Esophagus (tissue), 2 donors: ENCODE results near the gene PODXL2. TPM values are rescaled to one million over a fixed set of nuclear protein-coding genes. Genes with fewer than 3 reads are reported as not detected.

Experiments
- H3K27ac ChIP-seq, 2 donors: one replicate each; pipeline ENCODE4 v1.5.1; 2013; ENCODE audit warnings: low read depth in 2 of 2, mild to moderate bottlenecking in 2 of 2, inconsistent platforms in 1 of 2, low read length in 1 of 2, moderate library complexity in 1 of 2
- H3K27me3 ChIP-seq, 2 donors: one replicate each; pipeline ENCODE4 v1.6.1; 2013; ENCODE audit warnings: low read length in 2 of 2, control low read depth in 1 of 2, mild to moderate bottlenecking in 1 of 2; ENCODE audit not compliant: insufficient read depth in 2 of 2, control insufficient read depth in 1 of 2
- H3K36me3 ChIP-seq, 2 donors: one replicate each; pipeline ENCODE4 v1.6.1; 2013; ENCODE audit warnings: low read length in 1 of 2; ENCODE audit not compliant: control insufficient read depth in 2 of 2, insufficient read depth in 2 of 2
- H3K4me1 ChIP-seq, 2 donors: one replicate each; pipeline ENCODE4 v1.6.1; 2013; ENCODE audit warnings: low read length in 1 of 2; ENCODE audit not compliant: control insufficient read depth in 2 of 2, insufficient read depth in 2 of 2
- H3K4me3 ChIP-seq, 2 donors: one replicate each; pipeline ENCODE4 v1.5.1; 2013; ENCODE audit warnings: low read length in 2 of 2, mild to moderate bottlenecking in 2 of 2, low read depth in 1 of 2, moderate library complexity in 1 of 2
- H3K9me3 ChIP-seq, 2 donors: one replicate each; pipeline ENCODE4 v1.6.1; 2013; ENCODE audit warnings: mild to moderate bottlenecking in 2 of 2, low read depth in 1 of 2, low read length in 1 of 2, moderate library complexity in 1 of 2; ENCODE audit not compliant: control insufficient read depth in 2 of 2, insufficient read depth in 1 of 2
- WGBS, 2 donors: extraction: QIAGEN DNeasy Blood & Tissue Kit; methylation state at CpG; one replicate each; pipeline ENCODE4 v1.1.7; 2013; 5-methylcytosine and 5-hydroxymethylcytosine counted together
- polyA plus RNA-seq, 2 donors: library from polyadenylated mRNA; stranded (reverse); fragments of 200-250 nt; gene quantifications; one replicate each; pipeline ENCODE4 v1.2.3, GENCODE V29; 2013
- donor health status: healthy with polysubstance abuse.
- donor health status: Bipolar disorder and iron deficiency.

Gene PODXL2
- polyA plus RNA-seq, 2 donors = 2.5 to 3.6 TPM

DNA sequence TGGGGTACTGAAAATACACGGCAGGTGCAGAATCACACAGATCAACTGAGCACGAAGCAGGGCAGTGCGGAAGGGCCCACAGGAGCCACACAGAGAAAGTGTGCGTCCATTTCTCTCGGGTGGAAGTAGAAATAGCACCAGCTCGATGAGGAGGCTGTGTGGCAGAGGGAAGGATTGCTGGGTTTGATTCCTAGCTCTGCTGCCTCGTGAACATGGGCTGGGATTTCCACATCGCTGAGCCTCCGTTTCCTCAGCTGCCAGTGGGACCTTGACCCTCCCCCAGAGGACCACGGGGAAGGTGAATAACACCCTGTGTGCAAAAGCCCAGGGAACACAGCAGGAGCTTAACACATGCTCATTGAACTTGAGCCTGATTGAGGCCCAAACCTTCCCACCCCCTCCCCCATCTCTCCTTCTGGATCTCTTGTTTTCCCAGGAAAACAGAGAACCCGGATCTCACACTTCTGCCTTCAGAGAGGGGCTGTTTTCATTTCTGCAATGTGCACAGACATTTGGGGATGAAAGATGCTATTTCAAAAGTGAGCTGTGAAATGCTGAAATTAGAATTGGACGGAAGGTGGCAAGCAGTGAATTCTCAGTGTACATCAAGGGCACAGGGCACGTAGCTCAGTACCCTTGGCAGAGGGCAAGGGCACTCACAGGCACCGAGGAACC, 82.2 kb downstream of the PODXL2 start:
- Histone ChIP-seq H3K4me3 (no peak overlapping the region), H3K36me3 (peaks cover 10 to 16% of the 10 kb centered on the region in 2 donors), H3K9me3 (no peaks in the 10 kb centered on the region), H3K27ac (peak overlapping the region in 1 of 2 donors; percentile 53), H3K27me3 (no peaks in the 10 kb centered on the region), H3K4me1 (peaks cover 0 to 2% of the 10 kb centered on the region in 2 donors)
- 78 to 80% methylated on average over 14 of the region's 14 CpGs for WGBS, 2 donors

GRCh38 chr3:127711896-127712295, 82.9 kb downstream of the PODXL2 start:
- Histone ChIP-seq H3K4me3 (no peak overlapping the region), H3K36me3 (peaks cover 10 to 14% of the 10 kb centered on the region in 2 donors), H3K27ac (no peak overlapping the region), H3K9me3 (no peaks in the 10 kb centered on the region), H3K27me3 (no peaks in the 10 kb centered on the region), H3K4me1 (peaks cover 0 to 2% of the 10 kb centered on the region in 2 donors)
- WGBS, 2 donors = 90 to 93% methylated on average over 14 of the region's 14 CpGs

DNA sequence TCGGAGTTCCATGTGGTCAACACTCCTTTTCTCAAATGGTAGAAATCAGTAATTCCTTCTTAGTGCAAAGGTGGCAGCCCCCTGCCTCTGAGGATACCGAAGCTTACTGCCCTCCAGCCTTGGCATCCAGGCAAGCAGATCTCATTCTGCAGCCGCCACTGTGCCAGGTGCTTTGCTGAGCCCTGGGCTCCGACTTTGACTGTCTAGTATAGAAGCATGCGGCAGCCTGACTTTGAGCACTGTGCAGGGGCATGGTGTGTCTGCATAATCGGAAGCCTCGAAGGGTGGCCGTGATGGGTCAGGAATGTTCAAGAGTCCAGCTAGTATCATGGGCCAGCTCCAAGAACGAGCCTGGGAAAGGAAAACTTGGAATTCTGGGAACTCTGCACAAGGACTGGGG, 83.5 kb downstream of the PODXL2 start:
- Histone ChIP-seq H3K36me3 (peaks cover 10 to 14% of the 10 kb centered on the region in 2 donors), H3K27me3 (no peaks in the 10 kb centered on the region), H3K4me1 (peaks cover 0 to 2% of the 10 kb centered on the region in 2 donors), H3K9me3 (no peaks in the 10 kb centered on the region), H3K4me3 (no peak overlapping the region), H3K27ac (no peak overlapping the region)
- 77 to 81% methylated on average over 9 of the region's 9 CpGs for WGBS, 2 donors

DNA sequence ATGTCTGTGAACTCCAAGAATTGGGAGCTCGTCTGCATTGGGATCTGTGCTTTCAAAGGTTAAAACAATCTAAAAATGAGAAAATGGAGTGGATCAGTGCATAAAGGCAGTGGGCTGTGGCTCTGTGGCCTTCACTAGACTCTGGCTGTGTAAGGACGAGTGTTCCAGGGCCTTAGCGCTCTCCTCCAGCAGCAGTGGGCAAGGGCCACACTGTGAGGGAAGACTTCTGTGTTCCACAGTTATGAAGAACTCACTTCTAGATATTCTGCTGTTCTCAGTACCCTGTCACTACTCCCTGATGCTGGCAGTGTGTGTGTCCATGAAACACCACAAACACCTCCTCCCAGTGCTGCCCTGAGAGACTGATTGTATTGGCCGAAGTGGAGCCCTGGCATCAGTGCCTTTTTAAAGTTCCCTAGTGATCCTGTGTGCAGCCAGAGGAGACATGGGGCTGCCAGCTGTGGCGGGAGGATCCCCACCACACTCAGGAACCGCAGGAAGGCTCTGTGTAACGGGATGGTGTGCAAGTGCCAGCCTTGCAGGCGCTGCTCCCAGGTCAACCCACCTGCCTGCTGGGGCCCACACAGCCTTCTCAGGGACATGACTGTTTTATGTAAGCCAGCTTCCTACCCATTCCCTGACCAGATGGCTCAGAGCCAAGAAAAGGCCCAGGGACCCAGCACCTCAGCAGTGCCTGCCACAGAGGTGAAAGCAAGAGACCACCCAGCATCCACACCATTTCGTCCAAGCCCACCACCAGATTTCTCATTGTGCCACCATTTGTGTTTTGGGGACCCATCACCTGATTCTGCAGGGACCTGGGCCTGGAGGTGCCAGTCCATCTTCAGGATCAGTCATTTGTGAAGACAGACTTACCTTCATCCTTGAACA, 84.1 kb downstream of the PODXL2 start:
- Histone ChIP-seq H3K4me1 (peaks cover 0 to 2% of the 10 kb centered on the region in 2 donors), H3K36me3 (peaks cover 10 to 14% of the 10 kb centered on the region in 2 donors), H3K9me3 (no peaks in the 10 kb centered on the region), H3K27ac (peak overlapping the region in 1 of 2 donors; percentile 16), H3K4me3 (no peak overlapping the region), H3K27me3 (no peaks in the 10 kb centered on the region)
- WGBS, 2 donors = 75 to 77% methylated on average over 9 of the region's 9 CpGs

DNA sequence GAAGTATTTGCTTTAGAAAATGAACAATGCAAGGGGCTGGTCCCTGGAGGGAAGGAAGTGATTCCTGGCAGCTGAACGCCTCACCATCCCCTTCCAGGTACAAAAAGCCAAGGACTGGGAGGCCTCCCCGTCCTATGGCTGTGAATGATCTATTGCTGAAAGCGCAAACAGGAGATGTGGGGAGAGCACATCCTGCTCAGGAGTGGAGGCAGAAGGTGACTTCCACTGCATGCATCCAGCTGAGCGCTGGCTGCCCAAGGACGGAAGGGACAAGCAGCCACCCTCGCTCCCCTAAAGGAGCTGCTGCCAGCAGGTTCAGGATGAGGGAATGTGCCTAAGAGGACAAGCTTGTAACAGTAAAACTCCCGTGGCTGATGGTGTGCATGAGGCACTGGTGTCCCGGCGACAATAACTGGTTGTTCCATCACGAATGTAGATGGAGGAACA, 85.2 kb downstream of the PODXL2 start:
- 60 to 66% methylated on average over 10 of the region's 10 CpGs for WGBS, 2 donors
- Histone ChIP-seq H3K36me3 (peaks cover 10 to 17% of the 10 kb centered on the region in 2 donors), H3K4me3 (no peak overlapping the region)

DNA sequence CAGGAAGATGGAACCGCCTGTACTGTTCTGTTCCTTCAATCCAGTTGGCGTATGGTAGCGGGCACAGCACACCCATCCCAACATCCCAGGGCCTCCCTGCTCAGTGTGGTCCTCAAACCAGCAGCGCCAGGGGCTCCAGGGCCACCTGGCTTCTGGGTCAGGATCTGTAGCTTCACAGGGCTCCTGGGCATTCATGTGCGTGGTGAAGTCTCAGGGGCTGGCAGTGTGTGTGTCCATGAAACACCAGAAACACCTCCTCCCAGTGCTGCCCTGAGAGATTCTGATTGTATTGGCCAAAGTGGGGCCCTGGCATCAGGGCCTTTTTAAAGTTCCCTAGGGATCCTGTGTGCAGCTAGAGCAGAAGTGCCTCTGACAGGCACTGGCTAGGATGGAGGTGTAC, 85.9 kb downstream of the PODXL2 start:
- Histone ChIP-seq H3K4me1 (peaks cover 0 to 2% of the 10 kb centered on the region in 2 donors), H3K9me3 (no peaks in the 10 kb centered on the region), H3K27ac (no peak overlapping the region), H3K27me3 (no peaks in the 10 kb centered on the region), H3K36me3 (peaks cover 10 to 21% of the 10 kb centered on the region in 2 donors), H3K4me3 (no peak overlapping the region)
- WGBS, 2 donors = 94 to 98% methylated on average over 5 of the region's 5 CpGs

More for the DNA sequence above, 85.2 kb downstream of the PODXL2 start:
- no peak overlapping the region for H3K27ac ChIP-seq
- peaks cover 0 to 2% of the 10 kb centered on the region in 2 donors for H3K4me1 ChIP-seq
- no peaks in the 10 kb centered on the region for H3K27me3 ChIP-seq
- H3K9me3 ChIP-seq = no peaks in the 10 kb centered on the region

- WGBS, 2 donors = 63 to 69% methylated on average over 8 of the region's 8 CpGs
- peaks cover 0 to under 1% of the 10 kb centered on the region in 2 donors for H3K4me1 ChIP-seq
- no peak overlapping the region for H3K4me3 ChIP-seq
- H3K27me3 ChIP-seq = no peaks in the 10 kb centered on the region
- peaks cover 10 to 21% of the 10 kb centered on the region in 2 donors for H3K36me3 ChIP-seq
- no peaks in the 10 kb centered on the region for H3K9me3 ChIP-seq
- H3K27ac ChIP-seq = no peak overlapping the region
Observed at GRCh38 chr3:127715532-127715931, 86.5 kb downstream of the PODXL2 start.

DNA sequence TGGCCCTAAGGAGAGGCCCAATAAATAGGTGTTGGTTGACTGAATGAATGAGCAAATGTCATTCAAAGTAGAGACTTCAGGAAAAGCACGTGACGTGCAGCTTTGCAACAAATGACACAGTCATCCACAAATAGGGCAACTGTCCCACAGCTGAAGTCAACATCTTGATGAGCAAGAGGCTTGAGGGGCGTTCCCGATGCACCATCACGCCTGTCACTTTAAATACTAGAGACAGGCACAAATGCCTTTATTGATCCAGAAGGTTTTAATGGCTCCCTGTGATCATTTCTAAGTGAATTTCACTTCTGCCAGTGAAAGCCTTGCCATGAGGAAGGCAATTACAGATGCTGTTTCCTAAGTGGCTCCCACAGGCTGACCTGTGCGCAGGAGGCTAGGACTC, 87.4 kb downstream of the PODXL2 start:
- WGBS, 2 donors = 86 to 92% methylated on average over 6 of the region's 6 CpGs
- Histone ChIP-seq H3K36me3 (peaks cover 10 to 21% of the 10 kb centered on the region in 2 donors), H3K4me3 (no peak overlapping the region), H3K4me1 (no peaks in the 10 kb centered on the region), H3K27me3 (no peaks in the 10 kb centered on the region), H3K27ac (no peak overlapping the region), H3K9me3 (no peaks in the 10 kb centered on the region)

GRCh38 chr3:127717357-127718244, 88.6 kb downstream of the PODXL2 start:
- 75 to 82% methylated on average over 14 of the region's 14 CpGs for WGBS, 2 donors
- H3K36me3 ChIP-seq = peaks cover 10 to 21% of the 10 kb centered on the region in 2 donors
- no peak overlapping the region for H3K4me3 ChIP-seq
- no peaks in the 10 kb centered on the region for H3K9me3 ChIP-seq
- no peaks in the 10 kb centered on the region for H3K27me3 ChIP-seq
- H3K27ac ChIP-seq = no peak overlapping the region
- no peaks in the 10 kb centered on the region for H3K4me1 ChIP-seq
